HG03565 (cell line): Measurements from ENCODE around the gene PLET1.
A peak's percentile ranks its signal among the peaks of the same experiment; 100 is the strongest.

Source experiments
- ATAC-seq: cut with Tn5 transposase; IDR thresholded peaks from one replicate; pipeline ENCODE4 v1.9.1; 2021; ENCODE audit warnings: mild to moderate bottlenecking, moderate library complexity; ENCODE audit not compliant: unreplicated experiment

PLET1 gene

DNA sequence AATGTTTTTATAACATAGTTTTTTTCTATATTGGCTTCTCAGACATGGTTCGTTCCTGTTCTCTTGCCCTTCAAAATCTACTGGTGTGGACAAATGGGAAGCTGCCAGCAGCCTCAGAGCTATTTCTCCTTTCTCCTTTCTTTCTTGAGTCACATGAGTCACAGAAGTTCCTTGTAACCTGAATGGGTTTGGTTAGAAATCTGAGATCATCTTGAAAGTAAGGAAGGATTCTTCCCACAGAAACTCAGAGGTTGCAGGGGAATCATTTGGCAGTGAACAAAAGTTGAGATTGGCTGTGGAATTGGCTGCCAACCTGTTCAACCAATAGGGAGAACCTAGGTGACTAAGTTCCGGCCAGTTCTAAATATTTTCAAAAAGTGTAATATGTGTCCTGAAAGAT lies 12.5 kb downstream of the PLET1 start:
- ATAC-seq: no peak

DNA sequence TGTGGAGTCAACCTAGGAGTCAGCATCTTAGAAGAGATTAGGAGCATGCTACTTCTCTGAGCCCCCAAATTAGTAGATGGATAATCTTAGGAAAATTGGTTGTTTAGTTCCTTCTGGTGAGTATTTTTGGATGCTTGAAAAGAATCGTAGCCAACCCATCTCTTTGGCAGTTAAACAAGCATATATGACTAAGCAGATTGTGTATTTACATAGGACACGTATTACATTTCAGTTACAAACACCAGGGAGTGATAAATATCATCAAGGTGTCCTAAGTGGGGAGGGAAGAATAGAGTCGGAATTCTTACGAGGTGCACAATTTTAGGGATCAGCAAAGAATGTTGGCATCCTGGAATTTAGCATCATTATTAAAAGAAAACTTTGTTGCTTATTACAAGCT lies 13.5 kb downstream of the PLET1 start:
- ATAC-seq: no peak

DNA sequence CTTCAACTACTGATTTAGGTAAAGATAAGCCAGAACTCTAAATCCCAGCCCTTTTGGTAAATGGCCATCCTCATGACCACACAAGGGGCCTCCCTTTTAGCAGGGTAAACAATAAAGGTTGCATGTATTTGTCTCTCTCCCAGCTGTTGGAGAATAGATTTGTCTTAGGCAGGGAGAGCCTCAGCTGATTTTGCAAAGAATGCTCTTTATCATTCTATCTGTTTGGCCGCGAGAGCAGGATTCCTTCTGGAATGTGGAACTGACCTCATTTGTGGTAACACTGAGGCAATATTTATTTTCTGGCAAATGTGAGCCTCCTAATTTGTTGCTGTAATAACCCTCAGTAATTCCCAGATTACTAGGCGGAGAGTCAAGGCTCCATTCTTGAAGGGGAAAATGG lies 19.2 kb downstream of the PLET1 start:
- ATAC-seq: no peak

DNA sequence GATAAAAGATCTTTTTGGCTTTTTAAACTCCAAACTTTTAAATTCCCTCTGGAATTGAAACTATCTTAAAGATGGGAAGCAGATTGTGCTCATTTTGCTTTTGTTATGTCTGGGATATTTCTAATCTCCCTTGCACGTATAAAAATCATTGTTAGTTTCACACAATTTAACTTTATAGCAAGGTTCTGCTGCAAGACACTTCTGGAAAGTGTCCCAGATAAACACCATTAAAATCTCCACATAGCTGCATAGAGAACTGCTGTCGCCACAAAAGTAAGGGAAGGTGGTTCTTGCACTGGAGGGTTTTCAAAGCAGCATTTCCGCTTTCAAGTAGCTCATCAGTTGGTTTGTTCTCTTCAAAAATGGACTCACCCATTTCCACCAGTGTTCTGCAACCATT lies 22.6 kb downstream of the PLET1 start:
- ATAC-seq: no peak

DNA sequence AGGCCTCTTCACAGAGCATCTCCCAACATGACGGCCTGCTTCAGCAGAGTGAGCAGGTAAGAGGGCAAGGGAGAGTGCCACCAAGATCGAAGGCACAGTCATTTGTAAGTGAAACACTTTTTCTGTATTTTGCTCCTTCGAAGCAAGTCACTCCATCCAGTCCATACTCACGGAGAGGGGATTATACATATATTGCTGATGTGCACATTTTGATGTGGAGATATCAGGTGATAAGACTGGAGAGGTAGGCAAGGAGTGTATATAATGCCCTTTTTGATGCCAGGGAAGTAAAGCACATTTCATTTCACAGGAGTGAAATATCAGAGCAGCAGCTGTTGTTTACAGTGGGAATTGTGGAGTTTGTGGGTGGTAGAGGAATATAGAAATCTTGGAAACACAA lies 23.2 kb downstream of the PLET1 start:
- no peak for ATAC-seq

DNA sequence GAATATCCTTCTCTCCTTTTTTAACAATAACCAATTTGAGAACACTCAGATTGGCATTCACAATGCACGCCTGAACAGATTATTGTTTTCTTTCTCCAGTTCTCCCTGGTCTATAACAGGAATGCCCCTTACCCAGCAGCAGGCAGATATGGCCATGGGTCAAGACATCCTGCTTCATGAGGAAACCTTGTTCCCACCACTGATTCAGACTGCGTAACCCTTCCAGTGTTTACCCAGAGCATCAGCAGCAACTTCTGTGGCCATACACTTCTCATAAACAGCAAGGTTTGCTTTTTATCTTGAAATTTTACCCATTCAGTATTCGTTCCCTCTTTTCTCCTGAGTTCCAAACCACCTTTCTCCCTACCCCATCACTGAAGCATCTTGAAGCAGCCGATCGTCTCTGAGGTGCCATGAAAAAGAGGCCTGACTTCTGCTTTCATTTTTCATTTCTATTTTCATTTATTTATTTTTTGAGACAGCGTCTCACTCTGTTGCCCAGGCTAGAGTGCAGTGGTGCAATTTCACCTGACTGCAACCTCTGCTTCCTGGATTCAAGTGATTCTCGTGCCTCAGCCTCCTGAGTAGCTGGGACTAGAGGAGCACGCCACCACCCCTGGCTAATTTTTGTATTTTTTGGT lies 24.8 kb downstream of the PLET1 start:
- ATAC-seq: no peak

DNA sequence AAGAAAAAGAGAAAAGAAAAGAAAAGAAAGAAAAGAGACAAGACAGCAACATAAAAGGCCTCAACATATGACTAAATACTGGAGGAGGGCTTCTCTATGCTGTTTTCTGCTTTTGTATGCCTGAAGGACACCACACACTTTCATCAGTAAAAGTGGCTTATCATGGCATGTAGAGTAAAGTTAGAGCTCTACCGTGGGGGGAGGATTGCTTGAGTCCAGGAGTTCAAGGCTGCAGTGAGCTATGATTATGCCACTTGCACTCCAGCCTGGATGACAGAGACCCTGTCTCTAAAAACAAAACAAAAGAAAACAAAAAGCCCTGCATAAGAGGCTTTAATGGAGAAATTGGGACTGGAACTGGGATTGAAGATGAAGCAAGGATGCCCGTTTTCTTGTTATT lies 28.7 kb downstream of the PLET1 start:
- ATAC-seq: no peak

DNA sequence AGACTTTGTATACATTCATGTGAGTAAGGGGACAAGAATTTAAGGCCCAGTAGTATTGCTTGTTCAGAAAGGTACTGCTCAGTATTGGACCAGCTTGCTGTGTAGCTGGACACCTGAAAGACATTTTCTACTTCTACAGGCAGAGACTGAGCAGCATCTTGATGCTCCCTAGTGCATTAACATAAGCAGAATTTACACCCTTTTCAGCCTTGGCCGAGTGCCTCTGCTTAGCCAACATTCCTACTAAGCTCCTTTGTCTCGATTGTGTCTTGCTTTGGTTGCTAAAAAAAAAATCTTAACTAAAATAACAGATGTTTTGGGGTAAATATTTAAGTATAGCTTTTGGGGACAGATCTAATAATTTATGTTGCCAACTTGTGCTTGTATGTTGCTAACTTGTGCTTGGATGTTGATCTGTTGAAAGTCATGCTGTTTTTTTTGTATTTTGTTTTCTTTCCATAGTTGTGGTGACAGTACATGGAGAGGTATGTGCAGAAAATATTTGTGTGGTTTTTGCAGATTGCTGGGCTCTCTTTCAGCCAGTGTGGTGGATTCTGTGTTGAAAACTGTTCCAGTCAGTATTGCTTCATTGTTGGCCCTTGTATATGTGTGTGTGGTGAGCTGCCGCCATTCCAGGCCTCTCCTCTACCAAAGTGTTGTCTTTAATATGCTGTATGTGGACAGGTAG lies 30.8 kb downstream of the PLET1 start:
- no peak for ATAC-seq

DNA sequence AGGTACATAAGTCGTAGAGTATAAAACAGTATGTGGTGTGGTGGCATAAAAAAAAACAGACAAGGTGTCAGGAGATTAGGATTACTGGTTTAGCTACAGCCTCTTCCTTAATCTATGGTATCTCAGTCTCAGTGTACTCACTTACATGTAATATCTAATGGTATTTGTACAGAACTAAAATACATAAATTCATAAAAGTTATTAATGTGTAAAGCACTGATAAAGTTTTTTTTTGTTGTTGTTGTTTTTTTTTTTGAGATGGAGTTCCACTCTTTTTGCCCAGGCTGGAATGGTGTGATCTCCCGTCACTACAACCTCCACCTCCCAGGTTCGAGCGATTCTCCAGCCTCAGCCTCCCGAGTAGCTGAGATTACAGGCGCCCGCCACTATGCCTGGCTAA lies 31.5 kb downstream of the PLET1 start:
- no peak for ATAC-seq

DNA sequence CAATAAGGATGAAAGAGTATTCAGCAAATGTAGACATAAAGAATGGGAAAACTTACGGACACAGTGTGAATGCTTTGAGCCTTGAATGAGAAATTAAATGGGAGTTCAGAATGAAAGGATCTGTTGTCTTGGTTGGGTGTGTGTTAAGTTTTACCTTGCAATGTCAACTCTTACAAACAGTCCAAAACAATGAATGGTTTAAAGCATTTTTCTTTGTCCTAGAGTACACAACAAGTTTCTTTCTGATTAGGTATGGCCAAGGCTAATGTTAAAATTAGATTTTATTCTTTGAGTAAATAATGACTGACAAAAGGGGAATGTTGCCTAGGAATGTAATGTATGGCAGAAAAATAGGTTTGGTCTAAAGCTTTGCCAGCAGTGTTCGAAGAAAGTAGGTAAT lies 32.0 kb downstream of the PLET1 start:
- ATAC-seq: no peak

DNA sequence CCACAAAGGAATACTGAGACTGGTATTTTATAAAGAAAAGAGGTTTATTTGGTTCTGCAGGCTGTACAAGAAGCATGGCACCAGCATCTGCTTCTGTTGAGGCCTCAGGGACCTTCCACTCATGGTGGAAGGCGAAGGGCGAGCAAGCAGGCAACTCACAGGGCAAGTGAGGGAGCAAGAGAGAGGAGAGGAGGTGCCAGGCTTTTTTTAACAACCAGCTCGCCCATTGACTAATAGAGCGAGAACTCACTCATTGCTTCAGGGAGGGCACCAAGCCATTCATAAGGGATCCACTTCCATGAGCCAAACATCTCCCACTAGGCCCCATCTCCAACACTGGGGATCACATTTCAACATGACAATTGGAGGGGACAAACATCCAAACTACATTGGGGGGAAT lies 33.2 kb downstream of the PLET1 start:
- no peak for ATAC-seq

DNA sequence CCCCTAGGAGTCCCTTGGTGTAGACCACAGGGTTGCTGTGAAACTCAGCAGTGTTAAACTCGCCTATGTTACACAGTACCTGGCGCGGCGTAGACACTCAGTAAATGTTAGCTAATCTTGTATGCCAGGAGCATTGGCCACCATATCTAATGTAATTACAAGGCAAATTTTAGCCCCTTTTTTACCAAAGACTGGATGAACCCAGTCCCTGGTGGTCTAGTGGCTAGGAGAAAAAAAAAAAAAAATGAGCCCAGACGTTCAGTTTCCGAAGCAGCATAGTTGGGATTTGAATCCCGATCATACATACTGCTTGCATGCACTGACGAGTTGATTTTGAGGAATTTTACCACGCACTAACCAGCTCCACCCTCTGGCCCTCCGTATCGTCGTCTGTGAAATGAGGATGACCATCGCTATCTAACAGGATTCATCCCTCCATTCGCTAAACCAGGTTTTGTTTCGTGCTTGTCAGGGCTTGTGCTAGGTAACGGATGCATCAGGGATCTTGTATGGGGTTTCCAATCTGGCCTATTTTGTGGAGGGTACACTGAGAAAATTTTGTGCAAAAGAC lies 33.7 kb downstream of the PLET1 start:
- ATAC-seq: peak; percentile 32

DNA sequence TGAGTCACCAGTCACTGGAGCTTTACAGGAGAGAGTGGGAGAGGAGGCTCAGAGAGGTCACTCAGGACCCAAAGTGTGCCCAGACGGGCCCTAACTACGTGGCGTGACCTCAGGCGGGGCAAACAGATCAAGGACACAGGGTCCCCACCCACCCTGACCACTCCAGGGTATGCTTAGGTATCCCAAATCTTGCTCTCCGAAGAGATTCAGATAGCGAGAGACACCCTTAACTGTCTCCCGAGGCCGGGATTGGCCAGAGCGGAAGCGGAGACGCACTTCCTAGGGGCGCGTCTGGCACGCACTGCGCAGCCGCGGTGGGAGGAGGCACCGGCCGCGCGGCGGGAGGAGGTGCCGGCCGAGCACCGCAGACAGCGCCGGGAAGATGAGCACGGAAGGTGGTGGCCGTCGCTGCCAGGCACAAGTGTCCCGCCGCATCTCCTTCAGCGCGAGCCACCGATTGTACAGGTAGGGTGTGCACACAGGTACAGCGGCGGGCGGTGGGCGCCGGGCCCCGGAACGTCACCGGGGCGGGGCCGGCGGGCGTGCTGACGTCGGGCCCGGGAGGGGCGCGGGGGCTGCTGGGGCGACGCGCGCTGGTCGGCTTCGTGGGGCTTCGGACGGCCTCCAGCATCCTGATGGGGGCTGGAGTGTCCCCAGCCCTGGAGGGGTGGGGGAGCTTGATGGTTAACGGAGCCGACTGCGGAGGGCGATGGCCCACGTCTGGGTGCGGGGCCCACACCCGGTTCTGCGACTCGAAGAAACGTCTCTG lies 34.4 kb downstream of the PLET1 start, which contains the start of gene PTS:
PTS (plus strand) TSS at position 367 of the 769 bp plus-strand sequence; CDS start at position 383, 16 bp downstream.
- peak; percentile 90 for ATAC-seq

DNA sequence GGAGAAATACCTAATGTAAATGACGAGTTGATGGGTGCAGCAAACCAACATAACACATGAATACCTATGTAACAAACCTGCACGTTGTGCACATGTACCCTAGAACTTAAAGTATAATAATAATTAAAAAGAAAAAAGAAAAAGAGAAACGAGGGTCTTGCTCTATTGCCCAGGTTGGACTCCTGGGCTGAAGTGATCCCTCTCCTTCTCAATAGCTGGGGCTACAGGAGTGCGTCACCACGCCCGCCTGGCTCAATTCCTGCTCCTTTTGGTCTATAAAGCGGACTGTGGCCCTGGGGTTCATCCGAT lies 35.0 kb downstream of the PLET1 start:
- ATAC-seq: no peak

DNA sequence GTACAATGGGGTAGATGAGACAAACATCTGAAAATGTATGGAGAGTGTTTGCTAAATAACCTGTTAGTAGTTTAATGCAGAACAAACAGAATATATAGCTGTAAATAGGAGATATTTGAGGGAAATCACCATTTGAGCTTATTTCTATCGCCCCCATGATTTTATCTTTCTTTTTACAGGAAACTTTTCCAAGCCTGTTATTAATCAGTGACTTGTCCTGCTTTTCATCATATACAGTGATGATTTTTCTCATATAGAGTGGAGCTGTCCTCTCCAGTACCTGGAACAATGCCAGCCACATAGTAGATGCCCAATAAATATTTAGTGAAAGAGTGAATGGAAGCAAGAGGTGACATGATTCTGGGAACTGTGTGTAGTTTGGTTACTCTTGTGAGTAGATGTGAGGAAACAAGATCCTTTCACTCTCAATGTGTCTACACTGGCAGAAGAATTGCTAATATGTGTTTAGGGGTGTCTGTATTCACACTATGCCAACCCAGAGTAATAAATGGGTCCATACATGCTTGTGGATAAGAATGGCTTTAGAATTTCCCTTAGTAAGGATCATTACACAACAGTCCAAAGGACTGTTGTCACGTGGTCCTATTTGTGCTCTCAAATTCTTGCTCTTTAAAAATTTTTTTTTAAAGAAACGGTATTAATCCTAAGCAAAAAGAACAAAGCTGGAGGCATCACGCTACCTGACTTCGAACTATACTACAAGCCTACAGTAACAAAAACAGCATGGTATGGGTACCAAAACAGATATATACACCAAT lies 36.7 kb downstream of the PLET1 start:
- ATAC-seq: no peak

DNA sequence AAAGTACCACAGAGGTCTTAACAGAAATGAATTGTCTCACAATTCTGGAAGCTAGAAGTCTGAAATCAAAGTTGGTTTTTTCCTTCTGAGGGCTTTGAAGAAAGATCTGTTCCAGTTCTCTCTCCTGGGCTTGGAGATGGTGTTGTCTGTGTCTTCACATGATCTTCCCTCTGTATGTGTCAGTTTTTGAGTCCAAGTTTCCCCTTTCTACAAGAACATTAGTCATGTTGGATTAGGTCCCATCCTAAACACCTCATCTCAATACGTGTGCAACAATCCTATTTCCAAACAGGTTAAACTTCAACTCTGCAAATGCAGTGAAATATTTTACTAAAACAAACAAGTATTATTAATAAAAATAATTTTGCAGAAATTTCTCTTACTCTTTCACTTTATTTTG lies 37.5 kb downstream of the PLET1 start:
- ATAC-seq: no peak

DNA sequence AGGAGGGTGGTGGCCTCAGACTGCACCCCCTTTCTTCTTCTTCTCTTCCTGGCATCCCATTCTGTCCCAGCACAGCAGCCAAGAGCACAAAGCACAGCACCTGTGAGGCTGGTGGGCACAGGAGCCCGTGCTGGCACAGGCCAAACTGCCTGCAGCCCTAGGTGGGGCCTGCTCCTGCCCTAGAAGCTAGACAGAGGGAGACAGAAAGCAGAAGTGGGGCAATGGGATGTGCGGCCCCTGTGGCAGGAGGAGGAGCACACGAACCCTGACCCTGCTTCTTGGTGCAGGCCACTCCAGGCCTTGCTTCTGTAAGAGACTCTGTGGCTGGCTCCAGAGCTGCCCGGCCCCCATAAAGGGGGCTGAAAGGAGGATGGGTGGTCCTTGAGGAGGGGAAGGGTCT lies 38.4 kb downstream of the PLET1 start:
- no peak for ATAC-seq

DNA sequence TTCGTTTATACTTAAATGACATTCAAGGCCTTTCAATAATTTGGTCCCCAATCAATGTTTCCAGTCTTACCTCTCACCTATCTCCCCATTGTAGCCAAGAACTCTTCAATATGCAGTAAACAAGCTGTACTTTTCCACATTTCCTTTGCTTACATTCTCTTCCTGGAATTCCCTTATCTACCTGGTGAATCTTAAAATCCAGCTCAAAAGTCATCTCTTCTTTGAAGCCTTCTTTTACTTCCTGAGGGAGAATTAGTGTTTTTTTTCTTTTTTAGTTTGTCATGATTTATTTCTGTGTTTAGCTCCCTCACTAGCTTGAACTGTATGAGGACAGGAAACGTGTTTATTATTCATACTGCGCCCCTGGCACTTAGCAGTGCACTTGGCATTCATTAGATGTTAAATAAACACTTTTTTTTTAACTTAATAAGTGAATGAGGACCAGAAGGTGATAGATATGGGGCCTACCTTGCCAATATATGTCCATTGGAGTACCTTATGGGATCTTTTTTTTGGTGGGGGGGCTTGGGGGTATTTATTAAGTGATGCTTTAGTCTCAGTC lies 39.3 kb downstream of the PLET1 start:
- no peak for ATAC-seq

DNA sequence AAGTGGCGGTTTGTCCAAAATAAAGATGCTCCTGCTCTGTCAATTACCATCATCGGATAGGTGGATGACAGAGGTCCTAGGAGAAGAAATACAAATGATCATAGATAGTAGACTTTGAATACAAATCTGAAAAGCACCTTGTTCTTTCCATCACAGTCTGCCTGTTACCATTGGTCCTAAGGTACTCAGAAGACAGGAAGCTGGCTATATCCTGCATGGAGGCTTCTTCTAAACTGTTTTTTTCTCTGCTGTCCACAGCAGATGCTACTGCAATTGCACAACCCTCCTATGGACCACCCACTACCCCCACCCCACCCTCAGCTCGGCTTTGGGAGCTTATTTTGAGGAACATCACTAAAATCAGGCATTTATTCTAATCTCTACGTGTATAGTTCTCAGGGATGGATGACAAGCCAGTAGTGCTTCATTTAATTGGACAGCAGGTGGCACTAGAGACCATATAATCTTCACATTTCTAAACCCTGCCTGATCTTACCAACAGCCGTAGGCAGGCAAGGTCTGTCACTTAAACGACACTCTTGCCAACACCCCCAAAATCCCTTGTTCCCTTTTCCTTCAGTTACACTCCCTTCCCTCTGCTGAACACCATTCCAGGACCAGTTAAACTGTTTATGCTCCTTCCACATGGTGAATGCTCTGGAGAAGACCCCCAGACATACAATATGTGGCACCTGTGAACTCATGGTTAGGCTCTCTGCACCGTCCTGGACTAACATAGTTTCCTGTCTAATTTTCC lies 41.0 kb downstream of the PLET1 start:
- ATAC-seq: peak; percentile 88

DNA sequence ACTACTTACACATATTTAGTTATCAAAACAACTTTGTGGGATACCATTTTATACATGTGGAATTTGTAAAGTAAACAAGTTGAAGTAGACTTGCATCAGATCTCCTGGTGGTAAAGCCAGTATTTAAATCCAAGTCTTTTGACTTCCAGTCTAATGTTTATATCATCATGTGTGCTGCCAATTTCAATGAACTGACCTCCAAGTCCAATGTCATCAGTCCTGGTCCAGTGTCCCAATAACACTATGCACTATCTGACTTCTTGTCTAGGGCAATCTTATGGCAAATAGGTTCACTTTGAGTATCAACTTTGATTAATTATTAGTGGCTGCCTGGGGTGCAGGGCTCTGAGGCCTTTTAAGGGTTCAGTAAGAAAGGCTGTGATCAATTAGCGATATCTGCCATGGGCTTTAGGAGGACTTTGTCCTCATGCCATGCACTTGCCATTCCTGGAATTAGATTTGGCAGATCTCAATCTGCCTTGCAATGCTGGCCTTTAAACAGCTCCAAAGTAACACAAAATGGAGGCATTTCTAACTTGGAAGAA lies 44.0 kb downstream of the PLET1 start:
- ATAC-seq: no peak
